ENCODE measurements around the gene LDLR. TPM values are rescaled to one million over a fixed set of nuclear protein-coding genes. Genes with fewer than 3 reads are reported as not detected.

The LDLR gene
- total RNA-seq, 1 donor from 2014 or later: 104 TPM

DNA sequence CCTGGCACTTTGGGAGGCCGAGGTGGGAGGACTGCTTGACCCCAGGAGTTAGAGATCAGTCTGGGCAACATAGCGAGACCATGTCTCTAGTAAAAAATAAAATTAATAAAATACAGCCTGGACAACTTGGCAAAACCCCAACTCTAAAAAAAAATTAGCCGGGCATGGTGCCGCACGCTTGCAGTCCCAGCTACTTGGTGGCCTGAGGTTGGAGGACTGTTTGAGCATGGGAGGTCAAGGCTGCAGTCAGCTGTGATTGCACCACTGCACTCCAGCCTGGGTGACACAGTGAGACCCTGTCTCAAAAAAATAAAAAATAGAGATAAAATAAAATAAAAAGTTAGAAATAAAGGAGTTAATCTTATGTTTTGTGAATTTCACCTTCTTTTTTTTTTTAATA lies 81.9 kb downstream of the LDLR start:
- no peak overlapping the region for H3K4me3 ChIP-seq (ENCODE audit: low read depth, low read length)
- H3K27me3 ChIP-seq (ENCODE audit: control insufficient read depth, insufficient read depth, low read length): no peaks in the 10 kb centered on the region
- no peaks in the 10 kb centered on the region for H3K36me3 ChIP-seq (ENCODE audit: control insufficient read depth, insufficient read depth, low read length)
- no peak for DNase-seq (ENCODE audit: low read depth)
- TF ChIP-seq, protein P1, sequence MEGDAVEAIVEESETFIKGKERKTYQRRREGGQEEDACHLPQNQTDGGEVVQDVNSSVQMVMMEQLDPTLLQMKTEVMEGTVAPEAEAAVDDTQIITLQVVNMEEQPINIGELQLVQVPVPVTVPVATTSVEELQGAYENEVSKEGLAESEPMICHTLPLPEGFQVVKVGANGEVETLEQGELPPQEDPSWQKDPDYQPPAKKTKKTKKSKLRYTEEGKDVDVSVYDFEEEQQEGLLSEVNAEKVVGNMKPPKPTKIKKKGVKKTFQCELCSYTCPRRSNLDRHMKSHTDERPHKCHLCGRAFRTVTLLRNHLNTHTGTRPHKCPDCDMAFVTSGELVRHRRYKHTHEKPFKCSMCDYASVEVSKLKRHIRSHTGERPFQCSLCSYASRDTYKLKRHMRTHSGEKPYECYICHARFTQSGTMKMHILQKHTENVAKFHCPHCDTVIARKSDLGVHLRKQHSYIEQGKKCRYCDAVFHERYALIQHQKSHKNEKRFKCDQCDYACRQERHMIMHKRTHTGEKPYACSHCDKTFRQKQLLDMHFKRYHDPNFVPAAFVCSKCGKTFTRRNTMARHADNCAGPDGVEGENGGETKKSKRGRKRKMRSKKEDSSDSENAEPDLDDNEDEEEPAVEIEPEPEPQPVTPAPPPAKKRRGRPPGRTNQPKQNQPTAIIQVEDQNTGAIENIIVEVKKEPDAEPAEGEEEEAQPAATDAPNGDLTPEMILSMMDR (IDR thresholded peaks at IDR 0.05; ENCODE audit: insufficient read depth, low read length, poor library complexity, severe bottlenecking): no peak

- no peak for DNase-seq (ENCODE audit: low read depth)
- Histone ChIP-seq H3K27me3 (ENCODE audit: control insufficient read depth, insufficient read depth, low read length) (no peaks in the 10 kb centered on the region), H3K36me3 (ENCODE audit: control insufficient read depth, insufficient read depth, low read length) (no peaks in the 10 kb centered on the region), H3K4me3 (ENCODE audit: low read depth, low read length) (no peak overlapping the region)
- TF ChIP-seq, protein P1 (IDR thresholded peaks at IDR 0.05; ENCODE audit: insufficient read depth, low read length, poor library complexity, severe bottlenecking): no peak
Measured at GRCh38 chr19:11172576-11172975, 83.3 kb downstream of the LDLR start.

- Histone ChIP-seq H3K27me3 (ENCODE audit: control insufficient read depth, insufficient read depth, low read length) (no peaks in the 10 kb centered on the region), H3K36me3 (ENCODE audit: control insufficient read depth, insufficient read depth, low read length) (no peaks in the 10 kb centered on the region), H3K4me3 (ENCODE audit: low read depth, low read length) (no peak overlapping the region)
- TF ChIP-seq, protein P1 (IDR thresholded peaks at IDR 0.05; ENCODE audit: insufficient read depth, low read length, poor library complexity, severe bottlenecking): no peak
- DNase-seq (ENCODE audit: low read depth): no peak
Measured at GRCh38 chr19:11173516-11174155, 84.4 kb downstream of the LDLR start.

GRCh38 chr19:11174336-11174735 lies 85.1 kb downstream of the LDLR start:
- Histone ChIP-seq H3K27me3 (ENCODE audit: control insufficient read depth, insufficient read depth, low read length) (no peaks in the 10 kb centered on the region), H3K36me3 (ENCODE audit: control insufficient read depth, insufficient read depth, low read length) (no peaks in the 10 kb centered on the region), H3K4me3 (ENCODE audit: low read depth, low read length) (no peak overlapping the region)
- TF ChIP-seq, protein P1 (IDR thresholded peaks at IDR 0.05; ENCODE audit: insufficient read depth, low read length, poor library complexity, severe bottlenecking): no peak
- no peak for DNase-seq (ENCODE audit: low read depth)

DNA sequence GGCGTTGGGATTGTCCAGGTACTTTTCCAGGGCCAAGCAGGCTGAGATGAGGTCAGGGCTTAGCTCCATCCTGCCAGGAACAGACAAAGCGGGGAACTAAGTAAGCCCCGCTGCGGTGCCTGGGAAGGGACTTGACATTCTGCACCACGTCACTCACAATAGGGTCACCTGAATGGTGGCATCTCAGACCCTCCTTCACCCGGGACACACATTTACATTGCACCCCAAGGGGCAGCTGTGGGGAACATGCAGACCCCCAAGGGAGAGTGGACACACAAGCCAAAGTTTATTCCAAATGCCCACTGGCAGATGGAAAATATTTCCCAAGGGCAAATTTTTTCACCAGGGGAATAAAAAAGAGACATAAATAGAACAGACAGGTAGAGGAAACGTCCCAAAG lies 86.7 kb downstream of the LDLR start:
- no peaks in the 10 kb centered on the region for H3K36me3 ChIP-seq (ENCODE audit: control insufficient read depth, insufficient read depth, low read length)
- TF ChIP-seq, protein P1 (IDR thresholded peaks at IDR 0.05; ENCODE audit: insufficient read depth, low read length, poor library complexity, severe bottlenecking): no peak
- no peak for DNase-seq (ENCODE audit: low read depth)
- H3K27me3 ChIP-seq (ENCODE audit: control insufficient read depth, insufficient read depth, low read length): no peaks in the 10 kb centered on the region
- no peak overlapping the region for H3K4me3 ChIP-seq (ENCODE audit: low read depth, low read length)

Measured in kidney epithelial cell (primary cell).